ENCODE results near the gene PLAU. TPM values are rescaled to one million over a fixed set of nuclear protein-coding genes. Genes with fewer than 3 reads are reported as not detected.

Gene PLAU
- total and polyA plus RNA-seq, 2 experiments from 2014 or later = 13.3 to 17.5 TPM

DNA sequence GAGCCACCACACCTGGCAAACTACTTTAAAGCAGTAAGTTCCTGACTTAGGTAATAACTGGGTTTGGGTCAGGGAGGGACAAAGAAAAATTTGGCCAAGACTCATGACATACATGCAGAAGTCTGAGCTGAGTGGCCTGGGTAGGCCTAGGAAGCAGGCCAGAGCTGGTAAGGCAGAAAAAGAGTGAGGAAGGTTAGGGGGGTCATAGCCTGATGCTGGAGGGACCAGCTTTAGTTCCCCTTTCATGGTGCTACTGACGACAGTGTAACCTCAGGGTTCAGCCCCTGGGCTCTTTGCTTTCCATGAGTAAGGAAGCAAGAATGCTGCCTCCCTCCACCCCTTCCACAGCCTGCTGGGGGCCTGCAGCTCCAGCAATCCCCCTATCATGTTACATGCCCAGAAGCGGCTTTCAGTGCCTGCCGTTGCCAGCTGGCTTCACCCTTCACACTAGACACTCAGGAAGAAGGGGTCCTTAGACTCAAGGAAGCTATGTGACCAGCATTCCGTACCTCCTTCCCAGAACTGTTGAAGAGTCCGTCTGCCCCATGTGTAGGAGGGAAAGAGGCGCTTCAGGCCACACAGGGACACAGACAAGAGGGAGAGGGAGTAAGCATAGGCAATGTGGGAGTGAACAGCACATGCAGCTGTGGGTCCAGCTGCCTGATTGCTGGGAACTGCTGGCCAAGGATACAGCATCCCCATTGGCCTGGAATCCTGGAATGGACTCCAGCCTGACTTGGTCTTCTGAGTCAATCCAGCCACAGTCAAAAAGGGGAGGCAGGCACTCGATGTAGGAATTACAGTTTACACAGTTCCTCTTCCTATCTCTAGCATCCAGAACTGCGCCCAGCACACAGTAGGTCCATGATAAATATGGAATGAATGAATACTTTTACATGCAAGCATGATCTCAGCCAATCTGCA is 4.1 kb upstream of the PLAU start:
- Histone ChIP-seq H3K4me1 (ENCODE audit: insufficient read depth) (peaks cover 44% of the 10 kb centered on the region), H3K79me2 (replicated peaks; ENCODE audit: insufficient read depth) (no peaks in the 10 kb centered on the region), H2AFZ (peak overlapping the region; percentile 84), H3F3A (replicated peaks; ENCODE audit: low read depth) (peaks cover 10% of the 10 kb centered on the region; the same call in 1 of the 2 replicates), H3K27me3 (ENCODE audit: insufficient read depth) (peaks cover 29% of the 10 kb centered on the region), H3K4me2 (peak overlapping the region; percentile 50), H3K4me3 (no peak overlapping the region; the same call in 1 of the 2 replicates), H4K20me1 (replicated peaks; ENCODE audit: insufficient read depth) (no peaks in the 10 kb centered on the region), H3K36me3 (ENCODE audit: insufficient read depth) (no peaks in the 10 kb centered on the region), H3K9me2 (ENCODE audit: insufficient read depth) (no peaks in the 10 kb centered on the region), H3K27ac (ENCODE audit: low read depth) (peak overlapping the region; percentile 72; the same call in 1 of the 2 replicates)
- Mint-ChIP-seq H3K9me3 (no peaks in the 10 kb centered on the region), H3K27ac (peak overlapping the region; percentile 78), H3K27me3 (ENCODE audit: insufficient read depth, low read depth, poor library complexity) (peaks cover 22% of the 10 kb centered on the region), H3K36me3 (ENCODE audit: low read depth) (no peaks in the 10 kb centered on the region), H3K4me3 (0 out of 3 replicates have a peak overlapping the region, but pooled peaks have one; percentile 22), H3K4me1 (peaks cover 43% of the 10 kb centered on the region)
- DNase-seq (ENCODE audit: low spot score) (peak; percentile 90), ATAC-seq (peak; percentile 63)
- TF ChIP-seq NANOG (IDR thresholded peaks at IDR 0.05; ENCODE audit: borderline replicate concordance) (no peak), EZH2 (IDR thresholded peaks at IDR 0.05; ENCODE audit: low read depth, unreplicated experiment) (no peak), JUNB (IDR thresholded peaks at IDR 0.05; ENCODE audit: unreplicated experiment) (no peak), ZNF462 (CRISPR knock-in tag; IDR thresholded peaks at IDR 0.05) (no peak), ZNF331 (CRISPR knock-in tag; IDR thresholded peaks at IDR 0.05; ENCODE audit: low read depth) (no peak), EZH2phosphoT487 (IDR thresholded peaks at IDR 0.05; ENCODE audit: unreplicated experiment) (no peak), ZNF114 (CRISPR knock-in tag; IDR thresholded peaks at IDR 0.05) (no peak), ETS1 (IDR thresholded peaks at IDR 0.05) (no peak), CREB1 (CRISPR knock-in tag; IDR thresholded peaks at IDR 0.05; ENCODE audit: low read depth) (no peak), STAT1 (IDR thresholded peaks at IDR 0.05; ENCODE audit: unreplicated experiment) (no peak), POLR2AphosphoS5 (IDR thresholded peaks at IDR 0.05; ENCODE audit: low read depth) (no peak)
- TF ChIP-seq, protein P1, sequence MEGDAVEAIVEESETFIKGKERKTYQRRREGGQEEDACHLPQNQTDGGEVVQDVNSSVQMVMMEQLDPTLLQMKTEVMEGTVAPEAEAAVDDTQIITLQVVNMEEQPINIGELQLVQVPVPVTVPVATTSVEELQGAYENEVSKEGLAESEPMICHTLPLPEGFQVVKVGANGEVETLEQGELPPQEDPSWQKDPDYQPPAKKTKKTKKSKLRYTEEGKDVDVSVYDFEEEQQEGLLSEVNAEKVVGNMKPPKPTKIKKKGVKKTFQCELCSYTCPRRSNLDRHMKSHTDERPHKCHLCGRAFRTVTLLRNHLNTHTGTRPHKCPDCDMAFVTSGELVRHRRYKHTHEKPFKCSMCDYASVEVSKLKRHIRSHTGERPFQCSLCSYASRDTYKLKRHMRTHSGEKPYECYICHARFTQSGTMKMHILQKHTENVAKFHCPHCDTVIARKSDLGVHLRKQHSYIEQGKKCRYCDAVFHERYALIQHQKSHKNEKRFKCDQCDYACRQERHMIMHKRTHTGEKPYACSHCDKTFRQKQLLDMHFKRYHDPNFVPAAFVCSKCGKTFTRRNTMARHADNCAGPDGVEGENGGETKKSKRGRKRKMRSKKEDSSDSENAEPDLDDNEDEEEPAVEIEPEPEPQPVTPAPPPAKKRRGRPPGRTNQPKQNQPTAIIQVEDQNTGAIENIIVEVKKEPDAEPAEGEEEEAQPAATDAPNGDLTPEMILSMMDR (conservative IDR thresholded peaks at IDR 0.05; ENCODE audit: low read depth in 2 of 2) = no peak
- TF ChIP-seq, protein P2, sequence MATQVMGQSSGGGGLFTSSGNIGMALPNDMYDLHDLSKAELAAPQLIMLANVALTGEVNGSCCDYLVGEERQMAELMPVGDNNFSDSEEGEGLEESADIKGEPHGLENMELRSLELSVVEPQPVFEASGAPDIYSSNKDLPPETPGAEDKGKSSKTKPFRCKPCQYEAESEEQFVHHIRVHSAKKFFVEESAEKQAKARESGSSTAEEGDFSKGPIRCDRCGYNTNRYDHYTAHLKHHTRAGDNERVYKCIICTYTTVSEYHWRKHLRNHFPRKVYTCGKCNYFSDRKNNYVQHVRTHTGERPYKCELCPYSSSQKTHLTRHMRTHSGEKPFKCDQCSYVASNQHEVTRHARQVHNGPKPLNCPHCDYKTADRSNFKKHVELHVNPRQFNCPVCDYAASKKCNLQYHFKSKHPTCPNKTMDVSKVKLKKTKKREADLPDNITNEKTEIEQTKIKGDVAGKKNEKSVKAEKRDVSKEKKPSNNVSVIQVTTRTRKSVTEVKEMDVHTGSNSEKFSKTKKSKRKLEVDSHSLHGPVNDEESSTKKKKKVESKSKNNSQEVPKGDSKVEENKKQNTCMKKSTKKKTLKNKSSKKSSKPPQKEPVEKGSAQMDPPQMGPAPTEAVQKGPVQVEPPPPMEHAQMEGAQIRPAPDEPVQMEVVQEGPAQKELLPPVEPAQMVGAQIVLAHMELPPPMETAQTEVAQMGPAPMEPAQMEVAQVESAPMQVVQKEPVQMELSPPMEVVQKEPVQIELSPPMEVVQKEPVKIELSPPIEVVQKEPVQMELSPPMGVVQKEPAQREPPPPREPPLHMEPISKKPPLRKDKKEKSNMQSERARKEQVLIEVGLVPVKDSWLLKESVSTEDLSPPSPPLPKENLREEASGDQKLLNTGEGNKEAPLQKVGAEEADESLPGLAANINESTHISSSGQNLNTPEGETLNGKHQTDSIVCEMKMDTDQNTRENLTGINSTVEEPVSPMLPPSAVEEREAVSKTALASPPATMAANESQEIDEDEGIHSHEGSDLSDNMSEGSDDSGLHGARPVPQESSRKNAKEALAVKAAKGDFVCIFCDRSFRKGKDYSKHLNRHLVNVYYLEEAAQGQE (IDR thresholded peaks at IDR 0.05; ENCODE audit: unreplicated experiment) = no peak
